Activated naive CD8-positive, alpha-beta T cell (primary cell): ENCODE data around the gene RAD23B.

Source experiments
- H3K27ac Mint-ChIP-seq: one replicate; pipeline ENCODE4 v1.8.0; 2021; ENCODE audit warnings: mixed read lengths
- H3K27me3 Mint-ChIP-seq: one replicate; pipeline ENCODE4 v1.8.0; 2021; ENCODE audit warnings: mixed read lengths
- H3K36me3 Mint-ChIP-seq: one replicate; pipeline ENCODE4 v1.8.0; 2021; ENCODE audit warnings: mixed read lengths
- H3K4me1 Mint-ChIP-seq: one replicate; pipeline ENCODE4 v1.8.0; 2021; ENCODE audit warnings: low read depth, mixed read lengths
- H3K4me3 Mint-ChIP-seq: one replicate; pipeline ENCODE4 v1.8.0; 2021; ENCODE audit warnings: mild to moderate bottlenecking, mixed read lengths
- H3K9me3 Mint-ChIP-seq: one replicate; pipeline ENCODE4 v1.8.0; 2021; ENCODE audit warnings: low read depth, mixed read lengths

Gene RAD23B

DNA sequence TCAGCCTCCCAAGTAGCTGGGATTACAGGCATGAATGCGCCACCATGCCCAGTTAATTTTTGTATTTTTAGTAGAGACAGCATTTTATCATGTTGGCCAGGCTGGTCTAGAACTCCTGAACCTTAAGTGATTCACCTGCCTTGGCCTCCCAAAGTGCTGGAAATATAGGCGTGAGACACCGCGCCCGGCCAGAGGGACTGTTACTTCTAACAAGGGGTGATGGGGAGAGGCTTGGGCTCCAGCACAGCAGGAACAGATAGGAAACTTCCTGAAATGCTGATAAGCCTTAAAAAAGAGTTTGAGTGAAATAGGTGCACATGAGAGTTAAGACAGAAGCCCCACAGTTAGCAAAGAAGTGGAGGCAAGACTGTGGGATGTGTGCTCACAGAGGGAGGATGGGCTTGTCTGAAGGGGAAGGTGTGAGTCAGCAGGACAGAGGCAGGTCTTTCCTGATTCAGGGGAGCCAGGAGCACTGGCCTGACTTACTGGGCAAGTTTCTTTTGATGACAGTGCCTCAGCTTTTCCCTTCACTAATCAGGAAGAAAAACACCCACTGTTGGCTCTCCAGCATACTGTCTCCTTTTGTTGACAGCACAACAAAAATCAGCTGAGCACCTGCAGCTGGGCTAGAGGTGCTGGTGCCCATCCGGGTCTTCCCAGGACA is 68.4 kb downstream of the RAD23B start:
- H3K4me3 Mint-ChIP-seq = no peak overlapping the region
- H3K27ac Mint-ChIP-seq = no peak overlapping the region
- no peaks in the 10 kb centered on the region for H3K36me3 Mint-ChIP-seq
- no peaks in the 10 kb centered on the region for H3K4me1 Mint-ChIP-seq
- peaks cover 15% of the 10 kb centered on the region for H3K27me3 Mint-ChIP-seq
- peaks cover 4% of the 10 kb centered on the region for H3K9me3 Mint-ChIP-seq

DNA sequence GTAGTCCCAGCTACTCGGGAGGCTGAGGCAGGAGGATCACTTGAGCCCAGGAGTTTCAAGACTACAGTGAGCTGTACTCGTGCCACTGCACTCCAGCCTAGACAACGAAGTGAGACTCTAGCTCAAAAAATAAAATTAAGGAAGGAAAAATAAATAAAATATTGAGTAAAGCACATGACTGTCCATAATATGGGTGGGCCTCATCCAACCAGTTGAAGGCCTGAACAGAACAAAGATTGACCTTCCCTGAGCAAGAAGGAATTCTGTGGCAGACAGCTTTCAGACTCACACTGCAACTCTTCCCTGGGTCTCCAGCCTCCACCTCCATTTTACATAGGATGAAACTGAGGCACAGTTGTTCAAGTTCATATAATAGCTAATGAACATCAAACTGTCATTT is 72.3 kb downstream of the RAD23B start:
- H3K9me3 Mint-ChIP-seq = peaks cover 4% of the 10 kb centered on the region
- H3K4me1 Mint-ChIP-seq = no peaks in the 10 kb centered on the region
- no peak overlapping the region for H3K27ac Mint-ChIP-seq
- peaks cover 15% of the 10 kb centered on the region for H3K27me3 Mint-ChIP-seq
- H3K4me3 Mint-ChIP-seq = no peak overlapping the region
- H3K36me3 Mint-ChIP-seq = no peaks in the 10 kb centered on the region

GRCh38 chr9:107358986-107359385 is 75.9 kb downstream of the RAD23B start:
- Mint-ChIP-seq H3K36me3 (no peaks in the 10 kb centered on the region), H3K4me3 (no peak overlapping the region), H3K4me1 (no peaks in the 10 kb centered on the region), H3K27me3 (peaks cover 5% of the 10 kb centered on the region), H3K27ac (no peak overlapping the region), H3K9me3 (no peaks in the 10 kb centered on the region)

DNA sequence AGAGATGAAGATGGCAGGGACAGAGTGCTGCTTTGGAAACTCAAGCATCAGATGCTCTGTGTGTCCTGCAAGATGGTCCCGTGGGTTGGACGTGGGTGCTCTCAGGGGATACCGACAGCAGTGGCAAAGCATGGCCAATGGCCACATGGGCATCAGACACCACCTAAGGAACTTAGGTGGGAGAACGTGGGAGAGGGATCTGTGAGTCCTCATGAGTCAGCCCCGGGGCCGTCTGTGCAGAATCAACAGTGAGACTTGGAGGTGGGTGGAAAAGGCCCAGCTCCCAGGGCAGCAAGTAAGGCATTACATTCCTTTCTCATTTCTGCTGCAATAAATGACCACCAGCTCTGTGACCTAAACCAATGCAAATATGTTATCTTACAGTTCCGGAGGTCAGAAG is 77.0 kb downstream of the RAD23B start:
- Mint-ChIP-seq H3K27me3 (peaks cover 7% of the 10 kb centered on the region), H3K27ac (no peak overlapping the region), H3K4me3 (no peak overlapping the region), H3K9me3 (no peaks in the 10 kb centered on the region), H3K4me1 (no peaks in the 10 kb centered on the region), H3K36me3 (no peaks in the 10 kb centered on the region)

- no peaks in the 10 kb centered on the region for H3K36me3 Mint-ChIP-seq
- H3K4me3 Mint-ChIP-seq = no peak overlapping the region
- no peaks in the 10 kb centered on the region for H3K4me1 Mint-ChIP-seq
- H3K27ac Mint-ChIP-seq = no peak overlapping the region
- H3K9me3 Mint-ChIP-seq = no peaks in the 10 kb centered on the region
- peaks cover 1% of the 10 kb centered on the region for H3K27me3 Mint-ChIP-seq
Observed at GRCh38 chr9:107361816-107362215, 78.7 kb downstream of the RAD23B start.

DNA sequence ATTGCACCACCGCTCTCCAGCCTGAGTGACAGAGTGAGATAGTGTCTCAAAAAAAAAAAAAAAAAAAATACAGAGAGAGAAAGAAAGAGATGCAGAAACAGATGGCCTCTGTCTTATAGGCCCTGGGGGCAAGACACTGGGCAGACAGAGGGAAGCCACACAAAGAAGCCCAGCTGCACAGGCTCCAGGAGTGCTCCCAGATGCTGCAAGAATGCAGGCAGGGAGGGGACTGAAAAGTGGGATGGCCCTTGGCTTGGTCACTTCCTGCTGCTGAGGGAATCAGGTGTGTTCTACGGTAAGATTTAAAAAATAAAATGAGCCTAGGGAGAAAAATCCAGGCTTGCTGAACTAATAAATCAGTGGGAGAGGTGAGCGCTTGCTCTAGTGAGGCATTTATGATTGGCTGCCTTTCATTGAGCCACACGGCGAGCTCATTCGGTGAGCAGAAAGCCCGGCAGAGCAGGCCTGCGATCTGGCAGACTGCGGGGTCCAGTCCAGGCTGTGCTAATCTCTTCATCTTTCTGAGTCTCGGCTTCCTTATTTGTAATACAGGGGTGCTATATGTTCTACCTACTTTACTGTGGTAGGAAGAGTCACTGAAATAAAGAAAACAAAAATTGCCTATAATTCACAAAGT is 80.6 kb downstream of the RAD23B start:
- Mint-ChIP-seq H3K4me1 (no peaks in the 10 kb centered on the region), H3K9me3 (no peaks in the 10 kb centered on the region), H3K36me3 (no peaks in the 10 kb centered on the region), H3K27me3 (peaks cover 3% of the 10 kb centered on the region), H3K27ac (no peak overlapping the region), H3K4me3 (no peak overlapping the region)

GRCh38 chr9:107367727-107368502 is 84.8 kb downstream of the RAD23B start:
- Mint-ChIP-seq H3K4me3 (no peak overlapping the region), H3K9me3 (no peaks in the 10 kb centered on the region), H3K27ac (no peak overlapping the region), H3K27me3 (peaks cover 7% of the 10 kb centered on the region), H3K4me1 (no peaks in the 10 kb centered on the region), H3K36me3 (no peaks in the 10 kb centered on the region)

- H3K27me3 Mint-ChIP-seq = peaks cover 7% of the 10 kb centered on the region
- no peaks in the 10 kb centered on the region for H3K36me3 Mint-ChIP-seq
- H3K4me1 Mint-ChIP-seq = no peaks in the 10 kb centered on the region
- H3K9me3 Mint-ChIP-seq = no peaks in the 10 kb centered on the region
- no peak overlapping the region for H3K4me3 Mint-ChIP-seq
- no peak overlapping the region for H3K27ac Mint-ChIP-seq
Observed at GRCh38 chr9:107368696-107369095, 85.6 kb downstream of the RAD23B start.

- Mint-ChIP-seq H3K27ac (no peak overlapping the region), H3K4me1 (no peaks in the 10 kb centered on the region), H3K27me3 (peaks cover 5% of the 10 kb centered on the region), H3K36me3 (no peaks in the 10 kb centered on the region), H3K4me3 (no peak overlapping the region), H3K9me3 (no peaks in the 10 kb centered on the region)
Observed at GRCh38 chr9:107373809-107374208, 90.7 kb downstream of the RAD23B start.

GRCh38 chr9:107375001-107375400 is 91.9 kb downstream of the RAD23B start:
- Mint-ChIP-seq H3K9me3 (no peaks in the 10 kb centered on the region), H3K36me3 (no peaks in the 10 kb centered on the region), H3K4me3 (no peak overlapping the region), H3K4me1 (no peaks in the 10 kb centered on the region), H3K27ac (no peak overlapping the region), H3K27me3 (peaks cover 1% of the 10 kb centered on the region)

DNA sequence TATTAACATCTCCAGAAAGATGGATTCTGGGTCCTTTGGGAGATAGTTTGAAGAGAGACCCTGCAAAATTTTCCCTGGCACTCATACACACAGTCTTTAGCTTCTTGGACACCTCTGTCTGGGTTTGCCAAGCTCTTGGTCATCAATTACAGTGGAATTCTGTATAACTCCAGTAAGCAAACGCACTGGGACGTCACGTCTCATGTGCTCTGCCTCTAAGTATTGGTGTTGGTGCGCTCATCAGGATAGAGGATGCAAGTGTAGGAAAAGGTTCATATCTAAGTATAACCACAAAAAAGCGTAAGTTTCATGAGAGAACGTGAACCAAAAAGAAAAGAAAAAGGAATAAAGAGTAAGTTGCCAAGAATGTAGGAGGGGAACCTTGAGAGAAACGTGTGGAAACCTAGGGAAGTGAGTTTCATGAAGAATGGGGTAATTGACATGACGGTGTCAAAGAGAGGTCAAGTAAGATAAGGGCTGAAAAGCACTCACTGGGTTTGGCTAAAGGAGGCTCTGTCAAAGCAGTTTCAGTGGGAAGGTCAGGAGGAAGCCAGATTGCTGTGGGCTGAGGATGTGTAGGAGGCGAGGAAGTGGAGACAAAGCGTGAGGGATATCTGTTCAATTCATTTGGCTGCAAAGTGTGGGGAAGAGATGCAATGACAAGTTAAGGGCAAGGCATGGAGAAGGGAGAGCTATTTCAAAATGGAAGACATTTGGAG is 92.7 kb downstream of the RAD23B start:
- no peak overlapping the region for H3K27ac Mint-ChIP-seq
- H3K4me1 Mint-ChIP-seq = no peaks in the 10 kb centered on the region
- no peaks in the 10 kb centered on the region for H3K9me3 Mint-ChIP-seq
- no peaks in the 10 kb centered on the region for H3K36me3 Mint-ChIP-seq
- H3K4me3 Mint-ChIP-seq = no peak overlapping the region
- peaks cover 1% of the 10 kb centered on the region for H3K27me3 Mint-ChIP-seq

- Mint-ChIP-seq H3K27me3 (peaks cover 2% of the 10 kb centered on the region), H3K36me3 (no peaks in the 10 kb centered on the region), H3K4me3 (no peak overlapping the region), H3K4me1 (no peaks in the 10 kb centered on the region), H3K9me3 (no peaks in the 10 kb centered on the region), H3K27ac (no peak overlapping the region)
Observed at GRCh38 chr9:107378006-107378405, 94.9 kb downstream of the RAD23B start.
